Stimulated activated CD4-positive, alpha-beta T cell treated with anti-CD3 and anti-CD28 coated beads, Interleukin-12 subunit alpha, Interleukin-12 subunit beta, amount 100 ng/mL, for 4 hours (primary cell): ENCODE data around the gene UBB.
A peak's percentile ranks its signal among the peaks of the same experiment; 100 is the strongest.
"Not testable (repeated sequence)": the region's sequence is repeated elsewhere in the genome, so short reads cannot be mapped to it uniquely, and the experiment has no call there.

Experiments used
- DNase-seq: peaks from one replicate; pipeline ENCODE4 v3.0.0-alpha.2; 2020

The UBB gene

GRCh38 chr17:16378636-16379282 lies 2.1 kb upstream of the UBB start:
- DNase-seq: no peak

DNA sequence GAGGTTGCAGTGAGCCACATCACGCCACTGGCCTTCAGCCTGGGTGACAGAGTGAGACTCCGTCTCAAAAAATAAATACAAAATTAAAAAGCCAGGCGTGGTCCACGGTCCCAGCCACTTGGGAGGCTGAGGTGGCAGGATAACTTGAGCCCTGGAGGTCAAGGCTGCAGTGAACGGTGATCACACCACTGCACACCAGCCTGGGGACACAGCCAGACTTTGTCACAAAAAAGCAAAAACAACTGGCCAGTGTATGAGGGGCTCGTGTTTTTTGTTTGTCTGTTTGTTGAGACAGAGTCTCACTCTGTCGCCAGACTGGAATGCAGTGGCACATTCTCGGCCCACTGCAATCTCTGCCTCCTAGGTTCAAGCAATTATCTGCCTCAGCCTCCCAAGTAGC lies 1.2 kb upstream of the UBB start:
- no peak for DNase-seq

DNA sequence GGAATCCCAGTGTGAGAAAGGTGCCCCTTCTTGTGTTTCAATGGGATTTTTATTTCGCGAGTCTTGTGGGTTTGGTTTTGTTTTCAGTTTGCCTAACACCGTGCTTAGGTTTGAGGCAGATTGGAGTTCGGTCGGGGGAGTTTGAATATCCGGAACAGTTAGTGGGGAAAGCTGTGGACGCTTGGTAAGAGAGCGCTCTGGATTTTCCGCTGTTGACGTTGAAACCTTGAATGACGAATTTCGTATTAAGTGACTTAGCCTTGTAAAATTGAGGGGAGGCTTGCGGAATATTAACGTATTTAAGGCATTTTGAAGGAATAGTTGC lies 567 bp downstream of the UBB start:
- no peak for DNase-seq

DNA sequence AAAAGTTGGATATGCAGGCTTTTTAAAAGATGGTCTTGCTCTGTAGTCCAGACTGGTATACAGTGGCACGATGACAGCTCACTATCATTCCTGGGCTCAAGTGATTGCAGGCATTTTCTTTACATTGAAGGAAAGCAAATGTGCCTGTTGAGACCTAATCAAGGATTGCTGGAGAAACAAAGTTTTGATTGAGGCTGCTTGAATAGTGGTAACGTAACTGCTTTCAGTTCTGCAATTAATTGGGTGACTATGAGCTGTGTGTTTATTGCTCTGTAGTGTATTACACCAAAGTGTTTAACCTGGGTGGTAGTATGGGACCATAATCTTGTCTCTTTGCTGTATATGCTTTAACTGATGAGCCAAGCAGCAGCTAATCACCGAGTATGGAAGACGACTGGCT lies 2.3 kb downstream of the UBB start:
- no peak for DNase-seq

GRCh38 chr17:16383772-16384287 lies 2.9 kb downstream of the UBB start:
- DNase-seq: no peak

- DNase-seq: no peak
Observed at GRCh38 chr17:16384557-16384956, 3.7 kb downstream of the UBB start.

- DNase-seq: not testable (repeated sequence)
Observed at GRCh38 chr17:16386126-16386507, 5.2 kb downstream of the UBB start.

DNA sequence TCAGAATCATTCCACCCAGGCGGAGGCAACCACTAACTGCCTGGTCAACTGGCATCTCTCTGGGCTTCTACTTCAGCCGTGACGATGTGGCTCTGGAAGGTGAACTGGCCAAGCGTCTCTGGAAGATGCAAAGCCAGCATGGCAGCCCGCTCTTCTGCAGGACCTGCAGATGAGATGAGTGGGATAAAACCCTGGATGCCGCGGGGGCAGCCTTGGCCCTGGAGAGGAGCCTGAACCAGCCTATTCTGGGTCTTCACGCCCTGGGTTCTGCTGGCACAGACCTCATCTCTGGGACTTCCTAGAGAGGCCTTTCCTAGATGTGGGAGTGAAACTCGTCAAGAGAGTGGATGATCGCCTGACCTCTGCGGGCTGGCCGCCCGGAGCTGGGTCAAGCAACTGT lies 10.6 kb downstream of the UBB start:
- no peak for DNase-seq

GRCh38 chr17:16392491-16392890 lies 11.6 kb downstream of the UBB start:
- not testable (repeated sequence) for DNase-seq

GRCh38 chr17:16395887-16396286 lies 15.0 kb downstream of the UBB start:
- DNase-seq: not testable (repeated sequence)

- DNase-seq: not testable (repeated sequence)
Observed at GRCh38 chr17:16396693-16397092, 15.8 kb downstream of the UBB start.

DNA sequence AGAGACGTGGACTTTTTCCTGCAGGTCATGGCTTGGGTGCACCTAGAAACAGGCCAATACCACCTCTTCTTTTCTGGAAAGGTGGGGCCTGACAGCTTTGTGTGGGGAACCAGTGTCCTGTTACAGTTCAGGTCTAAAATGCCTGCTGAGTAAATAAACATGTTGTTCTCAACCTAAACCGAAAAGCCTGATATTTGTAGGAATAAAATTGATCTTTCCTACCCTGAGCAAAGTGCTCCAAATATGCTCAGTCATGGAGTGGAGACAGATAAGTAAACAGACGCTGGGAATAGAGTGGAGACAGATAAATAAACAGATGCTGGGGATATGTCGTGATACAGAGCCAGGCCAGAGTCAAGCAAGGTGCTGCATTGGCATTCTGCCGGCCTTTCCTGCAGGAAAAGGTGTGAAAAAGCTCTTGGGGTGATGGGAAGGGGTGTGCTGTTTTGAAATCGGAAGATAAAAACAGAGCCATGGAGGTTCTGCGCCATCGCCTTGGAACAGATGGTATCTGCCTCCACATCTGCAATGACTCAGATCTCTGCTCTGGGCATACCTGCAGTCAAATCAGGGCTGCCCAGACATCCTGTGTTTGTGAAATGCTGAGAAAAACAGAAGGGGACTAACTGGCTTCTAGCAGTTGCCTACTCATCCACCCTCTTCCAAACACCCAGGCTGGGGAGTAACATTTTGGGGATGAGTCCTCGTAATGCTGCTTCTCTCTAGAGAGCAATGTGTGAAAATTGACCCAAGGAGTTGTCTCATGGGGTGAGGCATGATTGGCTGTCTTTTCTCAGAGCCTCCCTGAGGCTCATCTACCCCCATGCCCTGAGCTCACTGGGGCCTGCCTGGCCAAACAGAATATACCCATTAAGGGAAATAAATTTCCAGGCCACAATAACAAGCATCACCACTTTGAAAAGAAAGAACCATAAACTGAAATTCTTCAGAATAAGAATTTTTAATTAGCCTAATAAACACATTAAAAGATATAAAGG lies 17.7 kb downstream of the UBB start:
- no peak for DNase-seq

- DNase-seq: not testable (repeated sequence)
Observed at GRCh38 chr17:16403847-16404246, 23.0 kb downstream of the UBB start.

- DNase-seq: no peak
Observed at GRCh38 chr17:16406742-16407674, 26.1 kb downstream of the UBB start.

DNA sequence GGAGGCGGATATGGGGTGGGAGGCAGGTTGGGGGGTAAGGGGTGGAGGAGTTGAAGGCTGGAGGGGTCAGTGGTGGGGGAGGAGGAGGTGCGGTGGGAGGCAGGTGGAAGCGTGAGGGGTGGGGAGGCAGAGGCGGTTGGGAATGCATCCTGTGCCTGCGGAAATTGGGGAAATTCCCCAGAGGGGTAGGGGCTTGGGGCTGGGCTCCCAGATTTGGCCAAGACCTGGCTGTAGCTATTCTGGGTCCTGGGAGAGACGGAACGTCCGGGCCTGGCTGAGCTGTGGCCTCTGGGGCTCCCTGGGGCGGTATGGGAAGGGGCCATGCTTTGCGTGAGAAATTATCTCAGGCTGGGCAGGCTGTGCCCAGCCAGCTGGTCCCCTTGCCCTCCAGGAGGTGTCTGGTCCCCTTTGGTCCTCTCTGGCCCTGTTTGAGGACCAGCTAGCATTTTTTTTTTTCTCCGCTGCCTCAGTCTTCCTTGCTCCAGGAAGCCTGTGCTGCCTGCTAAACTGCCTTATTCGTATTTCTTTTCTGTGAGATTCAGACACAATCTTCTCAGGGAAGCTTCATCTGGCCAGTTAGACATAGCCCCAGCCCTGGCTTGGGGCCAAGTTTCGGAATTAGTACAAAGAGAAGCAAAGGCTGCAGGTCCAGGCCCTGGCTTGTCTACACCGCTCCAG lies 27.2 kb downstream of the UBB start:
- DNase-seq: no peak

DNA sequence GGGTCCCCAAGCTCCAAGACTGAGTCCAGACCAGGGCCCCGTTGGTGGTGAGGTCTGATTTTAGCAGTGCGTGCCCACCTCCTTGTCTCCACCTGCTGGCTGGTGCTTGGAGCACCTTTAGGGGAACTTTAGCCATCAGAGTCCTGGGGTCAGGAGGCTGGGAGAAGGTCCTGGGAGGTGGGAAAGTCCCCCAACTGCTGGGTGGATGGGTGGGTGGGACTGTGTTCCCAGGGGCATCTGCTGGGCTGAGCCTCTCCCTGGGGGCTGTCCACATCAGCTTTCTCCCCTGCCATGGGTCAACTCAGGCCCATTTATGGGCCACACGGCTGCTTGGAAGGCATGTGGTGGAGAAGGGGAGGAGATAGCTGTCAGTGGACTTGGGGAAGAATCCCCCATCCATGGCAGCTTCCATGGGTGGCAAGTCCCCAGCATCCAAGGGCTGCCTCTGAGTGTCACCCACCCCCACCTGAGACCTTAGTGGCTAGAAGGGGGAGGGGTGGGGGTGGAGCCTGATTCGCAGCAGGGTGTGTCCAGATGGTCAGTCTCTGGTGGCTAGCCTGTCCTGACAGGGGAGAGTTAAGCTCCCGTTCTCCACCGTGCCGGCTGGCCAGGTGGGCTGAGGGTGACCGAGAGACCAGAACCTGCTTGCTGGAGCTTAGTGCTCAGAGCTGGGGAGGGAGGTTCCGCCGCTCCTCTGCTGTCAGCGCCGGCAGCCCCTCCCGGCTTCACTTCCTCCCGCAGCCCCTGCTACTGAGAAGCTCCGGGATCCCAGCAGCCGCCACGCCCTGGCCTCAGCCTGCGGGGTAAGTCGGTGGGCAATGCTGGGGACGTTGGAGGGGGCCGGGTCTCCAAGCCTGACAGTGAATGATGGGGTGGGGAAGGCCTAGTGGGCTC lies 34.4 kb downstream of the UBB start, which contains the start of gene TRPV2:
Gene TRPV2, plus strand, starts transcription at position 541 of the 894 bp plus-strand sequence. CDS start 2,098 bp downstream, outside the sequence.
- peak; percentile 44 for DNase-seq

GRCh38 chr17:16417399-16417798 lies 36.5 kb downstream of the UBB start:
- DNase-seq: no peak

- no peak for DNase-seq
Observed at GRCh38 chr17:16417896-16418684, 37.2 kb downstream of the UBB start.

DNA sequence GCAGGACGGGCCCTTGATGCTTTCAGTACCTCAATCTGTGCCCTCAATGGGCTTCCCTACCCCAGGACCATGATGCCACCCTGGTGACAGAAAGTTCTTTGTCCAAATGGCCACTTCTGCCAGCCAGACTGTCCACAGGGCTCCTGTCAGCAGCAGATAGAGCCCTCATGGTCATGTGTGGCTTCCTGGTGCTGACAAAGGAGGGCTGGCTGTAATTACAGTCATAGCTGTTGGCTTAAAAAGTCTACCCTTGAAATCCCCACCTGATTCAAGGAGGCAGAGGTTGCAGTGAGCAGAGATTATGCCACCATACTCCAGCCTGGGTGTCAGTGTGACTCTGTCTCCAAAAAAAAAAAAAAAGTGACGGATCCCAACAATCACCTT lies 37.8 kb downstream of the UBB start:
- no peak for DNase-seq
